BJ (cell line): ENCODE data around the gene INTS6. TPM values are rescaled to one million over a fixed set of nuclear protein-coding genes. Genes with fewer than 3 reads are reported as not detected.

ENCODE experiments used
- CTCF ChIA-PET: fragments of 350-600 bp; formaldehyde crosslinking; extraction: SDS; loops from one replicate; lab custom pipeline; 2021; ENCODE audit warnings: antibody characterized with exemption, inconsistent platforms; lab: Yijun Ruan, JAX
- POLR2A ChIA-PET: fragments of 300-600 bp; sonication (Branson Sonifier 250); formaldehyde crosslinking; extraction: SDS; loops from one replicate; lab custom pipeline; 2021; ENCODE audit warnings: antibody characterized with exemption; lab: Charles Lee
- DNase-seq: peaks from one replicate; pipeline ENCODE4 v3.0.0-alpha.2; 2011; ENCODE audit warnings: low read depth
- H3K27me3 ChIP-seq: 2 replicates; pipeline ENCODE4 v1.6.0; 2011; ENCODE audit warnings: low read length; ENCODE audit not compliant: control insufficient read depth, insufficient read depth
- H3K36me3 ChIP-seq: 2 replicates; pipeline ENCODE4 v1.5.1; 2011; ENCODE audit warnings: low read length; ENCODE audit not compliant: control insufficient read depth, insufficient read depth
- H3K4me3 ChIP-seq: 2 replicates; pipeline ENCODE4 v1.5.1; 2011; ENCODE audit warnings: low read depth, mild to moderate bottlenecking, control low read depth, low read length
- polyA plus RNA-seq: library from polyadenylated mRNA; depleted of rRNA; stranded (reverse); fragments of >200 nt; gene quantifications from 2 replicates; pipeline ENCODE4 v1.2.3, GENCODE V29; 2011
- TF ChIP-seq, protein P1 (sequence below): IDR thresholded peaks from 2 replicates; pipeline ENCODE4 v1.5.1; 2011; ENCODE audit warnings: low read depth, mild to moderate bottlenecking, control low read depth, inconsistent platforms, low read length, moderate library complexity; ENCODE audit not compliant: insufficient read depth

The INTS6 gene
- polyA plus RNA-seq, 1 experiment = 17.2 TPM

DNA sequence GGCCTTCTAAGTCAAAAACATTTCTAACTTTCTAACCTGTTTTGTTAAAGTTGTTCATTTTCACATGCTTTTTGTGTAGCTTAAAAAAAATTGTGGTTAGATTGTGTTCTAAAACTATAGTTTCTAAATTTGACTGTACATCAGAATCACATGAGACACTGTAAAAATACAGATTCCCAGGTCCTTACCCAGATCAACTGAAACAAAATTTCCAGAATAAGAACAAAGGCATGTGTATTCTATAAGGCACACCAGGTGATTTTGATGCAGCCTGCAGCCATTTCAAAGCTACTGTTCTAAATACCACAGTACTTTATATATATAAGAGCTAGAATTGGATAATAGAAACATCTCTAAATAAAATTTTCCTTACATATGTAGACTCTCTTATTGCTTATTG is 29.1 kb downstream of the INTS6 start:
- CTCF ChIA-PET = interaction anchor here (0.7 kb wide), 1 partner anchor 9 kb away, joined by 3 read pairs; no protein-coding TSS in a partner anchor

DNA sequence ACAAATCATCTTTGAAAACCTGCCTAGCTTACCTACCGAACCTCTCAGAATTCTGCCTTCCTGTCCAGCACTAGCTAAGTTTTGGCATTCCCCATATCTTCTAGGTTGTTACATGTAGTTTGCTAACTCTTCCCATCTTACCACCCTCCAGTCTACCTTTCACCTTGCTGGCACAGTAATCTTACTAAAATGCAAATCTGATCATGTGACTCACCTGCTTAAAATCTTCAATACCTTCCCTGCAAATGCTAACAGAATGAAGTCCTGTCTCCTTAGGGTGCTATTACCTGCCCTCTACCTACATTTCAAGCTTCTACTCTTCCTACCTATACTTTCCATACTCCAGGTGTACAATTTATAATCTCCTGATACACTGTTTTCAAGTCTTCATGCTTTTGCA is 30.4 kb downstream of the INTS6 start:
- Histone ChIP-seq H3K27me3 (no peaks in the 10 kb centered on the region), H3K36me3 (peaks cover 2% of the 10 kb centered on the region), H3K4me3 (no peak overlapping the region)
- TF ChIP-seq, protein P1, sequence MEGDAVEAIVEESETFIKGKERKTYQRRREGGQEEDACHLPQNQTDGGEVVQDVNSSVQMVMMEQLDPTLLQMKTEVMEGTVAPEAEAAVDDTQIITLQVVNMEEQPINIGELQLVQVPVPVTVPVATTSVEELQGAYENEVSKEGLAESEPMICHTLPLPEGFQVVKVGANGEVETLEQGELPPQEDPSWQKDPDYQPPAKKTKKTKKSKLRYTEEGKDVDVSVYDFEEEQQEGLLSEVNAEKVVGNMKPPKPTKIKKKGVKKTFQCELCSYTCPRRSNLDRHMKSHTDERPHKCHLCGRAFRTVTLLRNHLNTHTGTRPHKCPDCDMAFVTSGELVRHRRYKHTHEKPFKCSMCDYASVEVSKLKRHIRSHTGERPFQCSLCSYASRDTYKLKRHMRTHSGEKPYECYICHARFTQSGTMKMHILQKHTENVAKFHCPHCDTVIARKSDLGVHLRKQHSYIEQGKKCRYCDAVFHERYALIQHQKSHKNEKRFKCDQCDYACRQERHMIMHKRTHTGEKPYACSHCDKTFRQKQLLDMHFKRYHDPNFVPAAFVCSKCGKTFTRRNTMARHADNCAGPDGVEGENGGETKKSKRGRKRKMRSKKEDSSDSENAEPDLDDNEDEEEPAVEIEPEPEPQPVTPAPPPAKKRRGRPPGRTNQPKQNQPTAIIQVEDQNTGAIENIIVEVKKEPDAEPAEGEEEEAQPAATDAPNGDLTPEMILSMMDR = no peak
- POLR2A ChIA-PET = no interaction called here
- DNase-seq = no peak
- CTCF ChIA-PET = no interaction called here

More for the DNA sequence above, 29.1 kb downstream of the INTS6 start:
- TF ChIP-seq, protein P1 = no peak
- no peak overlapping the region for H3K4me3 ChIP-seq
- POLR2A ChIA-PET = no interaction called here
- DNase-seq = no peak
- no peaks in the 10 kb centered on the region for H3K27me3 ChIP-seq
- peaks cover 2% of the 10 kb centered on the region for H3K36me3 ChIP-seq

DNA sequence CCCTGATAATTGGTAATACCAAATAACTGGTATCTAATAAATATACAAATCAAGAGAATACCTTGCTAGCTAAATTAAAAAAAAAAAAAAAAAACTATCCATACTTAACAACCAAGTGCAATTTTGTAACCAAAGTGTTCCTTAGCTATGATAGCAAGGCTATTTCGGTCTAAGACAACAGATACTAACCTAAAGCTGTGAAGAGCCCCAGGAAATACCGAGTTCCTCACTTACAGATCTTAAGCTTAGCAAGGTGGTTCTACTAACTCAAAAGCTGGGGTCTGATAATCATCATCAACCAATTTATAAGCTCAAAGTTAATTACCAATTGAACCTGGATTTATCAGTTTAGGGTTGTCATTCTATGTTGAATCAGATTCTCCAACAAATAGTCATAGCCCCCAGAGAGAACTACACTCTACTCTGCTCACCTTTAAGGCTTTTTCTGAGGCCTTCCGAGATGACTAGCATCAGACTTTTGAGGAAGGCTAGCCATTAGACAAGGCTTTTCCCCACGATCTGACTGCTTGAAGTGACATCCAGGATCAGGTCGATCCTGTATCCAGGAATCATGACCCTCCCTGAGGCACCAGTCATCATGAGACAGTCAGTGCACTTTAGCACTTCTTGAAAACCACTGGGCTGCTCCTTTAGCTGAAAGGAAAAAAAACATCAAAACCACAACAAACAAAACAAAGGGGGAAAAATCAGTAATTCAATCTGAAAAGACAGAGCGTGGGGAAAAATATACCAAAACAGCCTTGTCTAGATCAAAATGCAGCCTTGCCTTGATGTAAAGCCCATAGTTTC is 31.9 kb downstream of the INTS6 start:
- Histone ChIP-seq H3K4me3 (no peak overlapping the region), H3K27me3 (no peaks in the 10 kb centered on the region), H3K36me3 (peaks cover 2% of the 10 kb centered on the region)
- ChIA-PET POLR2A (no interaction called here), CTCF (interaction anchor here (1.4 kb wide), 1 partner anchor 381 kb away, joined by 3 read pairs; no protein-coding TSS in a partner anchor)
- no peak for DNase-seq
- TF ChIP-seq, protein P1 = no peak

DNA sequence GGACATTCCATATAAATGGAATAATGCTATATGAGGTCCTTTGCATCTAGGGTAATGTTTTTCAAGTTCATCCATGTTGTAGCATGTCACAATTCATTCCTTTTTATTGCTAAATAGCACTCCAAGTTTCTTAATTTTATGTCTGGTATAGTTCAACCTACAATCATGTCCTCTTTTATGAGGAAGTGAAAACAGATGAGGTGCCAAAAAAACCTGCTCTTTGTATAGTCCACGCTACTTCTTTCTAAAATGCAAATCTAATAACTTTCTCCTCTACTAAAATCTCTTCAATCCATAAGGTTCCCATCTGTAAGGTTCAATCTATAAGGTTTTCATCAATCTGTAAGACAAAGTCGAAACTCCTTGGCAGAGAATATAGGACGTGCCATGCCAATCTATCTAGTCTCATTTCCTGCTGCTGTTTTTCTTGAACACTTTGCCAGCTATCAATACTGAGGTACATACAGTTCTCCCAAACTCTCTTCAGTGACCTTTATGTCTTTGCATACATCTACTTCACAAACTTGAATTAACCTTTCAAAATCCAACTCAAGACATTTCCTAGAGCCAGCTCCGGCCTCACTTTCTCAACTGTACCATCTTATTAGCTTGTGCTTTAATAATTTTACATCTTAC is 33.7 kb downstream of the INTS6 start:
- DNase-seq = no peak
- POLR2A ChIA-PET = no interaction called here
- TF ChIP-seq, protein P1 = no peak
- Histone ChIP-seq H3K4me3 (no peak overlapping the region), H3K27me3 (no peaks in the 10 kb centered on the region), H3K36me3 (peaks cover 2% of the 10 kb centered on the region)
- CTCF ChIA-PET = no interaction called here

DNA sequence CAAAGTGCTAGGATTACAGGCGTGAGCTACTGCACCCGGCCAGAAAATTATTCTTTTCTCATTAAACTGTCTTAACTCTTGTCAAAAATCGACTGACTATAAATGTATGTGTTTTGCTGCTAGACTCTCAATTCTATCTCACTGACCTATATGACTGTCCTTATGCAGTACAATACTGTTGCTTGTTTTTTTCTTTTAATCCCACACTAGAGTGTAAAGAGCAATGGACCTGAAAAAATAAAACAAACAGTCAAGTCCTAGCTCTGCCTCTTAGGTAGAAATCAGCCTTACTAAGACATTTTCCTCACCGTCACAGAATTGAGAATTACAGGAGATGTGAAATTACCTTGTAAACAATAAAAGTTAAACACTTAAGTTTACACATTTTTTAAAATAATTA is 35.1 kb downstream of the INTS6 start:
- DNase-seq = no peak
- H3K4me3 ChIP-seq = no peak overlapping the region
- ChIA-PET POLR2A (interaction anchor here (0.6 kb wide), 1 partner anchor 352 kb away, joined by 5 read pairs; no protein-coding TSS in a partner anchor), CTCF (no interaction called here)
- TF ChIP-seq, protein P1 = no peak
- no peaks in the 10 kb centered on the region for H3K27me3 ChIP-seq
- H3K36me3 ChIP-seq = peaks cover 2% of the 10 kb centered on the region
